ENCODE data around the gene CCT2. TPM values are rescaled to one million over a fixed set of nuclear protein-coding genes. Genes with fewer than 3 reads are reported as not detected.

Gene CCT2
- total RNA-seq, result 272 and 339 TPM in 2 replicates

GRCh38 chr12:69585189-69586062, at the start of gene CCT2:
Gene CCT2 (plus strand): TSS chr12:69585459. CDS start chr12:69585522, 63 bp downstream.

GRCh38 chr12:69610729-69611128, 25.5 kb downstream of the CCT2 start, which contains the start of gene LRRC10:
Gene LRRC10 (minus strand): TSS chr12:69610907. CDS start chr12:69610838, 69 bp downstream.

Small RNA genes lying within 50 kb of the gene (small RNA-seq; reads per million reads assigned to genes)
- gene MIR3913-1, result 0.11 reads per million

Other genes starting within 250 kb of the CCT2 start
- gene LYZ, start 237.1 kb upstream of the CCT2 start, total RNA-seq, result not detected in 2 replicates
- gene YEATS4, start 225.7 kb upstream of the CCT2 start, total RNA-seq, result 15.0 and 22.4 TPM in 2 replicates
- gene FRS2, start 115.1 kb upstream of the CCT2 start, total RNA-seq, result 27.8 and 27.9 TPM in 2 replicates
- gene LRRC10, start 25.4 kb downstream of the CCT2 start, total RNA-seq, result not detected in 2 replicates
- gene BEST3, start 113.8 kb downstream of the CCT2 start, total RNA-seq, result 0.29 and 0.33 TPM in 2 replicates
- gene RAB3IP, start 153.4 kb downstream of the CCT2 start, total RNA-seq, result 11.1 and 18.5 TPM in 2 replicates
- under 0.01 TPM in 1 of 2 replicates, not detected in the other for gene MYRFL, start 239.8 kb downstream of the CCT2 start, total RNA-seq

Measured in vein endothelial cell (primary cell).